ENCODE data around the gene DLD.
"Not testable (repeated sequence)": the region's sequence is repeated elsewhere in the genome, so short reads cannot be mapped to it uniquely, and the experiment has no call there.

Gene DLD

DNA sequence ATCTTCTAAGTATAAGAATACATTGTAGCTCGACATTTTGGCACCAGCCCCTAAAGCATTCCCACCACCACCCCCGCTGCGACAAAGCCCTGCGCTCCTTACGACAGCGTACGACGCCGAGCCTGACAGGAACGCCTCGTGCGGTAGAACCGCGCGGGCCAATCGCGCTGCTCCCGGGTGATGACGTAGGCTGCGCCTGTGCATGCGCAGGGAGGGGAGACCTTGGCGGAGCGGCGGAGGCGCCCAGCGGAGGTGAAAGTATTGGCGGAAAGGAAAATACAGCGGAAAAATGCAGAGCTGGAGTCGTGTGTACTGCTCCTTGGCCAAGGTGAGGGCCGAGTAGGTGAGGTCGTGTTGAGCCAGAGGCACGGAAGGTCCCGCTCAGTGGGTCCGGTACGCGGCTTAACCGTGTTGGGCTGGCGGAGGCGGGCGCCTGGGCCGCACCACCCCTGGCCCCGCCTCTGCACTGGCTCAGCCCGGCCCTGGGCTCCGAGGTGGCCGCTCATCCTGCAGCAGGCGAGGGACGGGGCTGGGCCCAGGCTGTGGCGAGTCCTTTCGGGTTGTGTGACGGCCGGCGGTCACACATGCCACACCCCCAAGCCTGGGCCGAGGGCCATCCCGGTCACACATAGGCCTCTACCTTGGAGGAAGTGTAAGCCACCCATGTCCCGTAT, at the start of gene DLD:
Gene DLD (plus strand): TSS at position 222 of the 674 bp plus-strand sequence. CDS start 68 bp downstream, at position 290.
- FAIRE-seq, result peak; percentile 52
- DNase-seq (ENCODE audit: low spot score), result peak; percentile 80

DNA sequence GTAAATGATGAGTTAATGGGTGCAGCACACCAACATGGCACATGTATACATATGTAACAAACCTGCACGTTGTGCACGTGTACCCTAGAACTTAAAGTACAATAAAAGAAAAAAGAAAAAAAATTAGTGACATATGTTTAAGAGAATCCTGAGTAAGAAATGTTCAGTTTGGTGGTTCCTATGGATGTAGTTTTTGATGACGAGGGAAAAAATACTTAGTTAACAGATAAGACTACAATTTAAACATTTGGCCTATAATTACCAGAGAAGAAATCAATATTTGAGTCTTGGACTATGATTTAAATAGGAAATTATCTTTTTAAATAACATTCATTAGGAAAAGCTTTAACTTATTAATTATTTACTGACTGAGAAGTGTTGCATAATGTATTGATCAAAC, 48.8 kb upstream of the DLD start:
- DNase-seq (ENCODE audit: low spot score), result no peak
- no peak for FAIRE-seq

- no peak for DNase-seq (ENCODE audit: low spot score)
- no peak for FAIRE-seq
Observed at GRCh38 chr7:107843184-107843583, 47.8 kb upstream of the DLD start.

GRCh38 chr7:107846324-107846723, 44.7 kb upstream of the DLD start:
- no peak for FAIRE-seq
- no peak for DNase-seq (ENCODE audit: low spot score)

GRCh38 chr7:107847168-107847835, 43.7 kb upstream of the DLD start:
- DNase-seq (ENCODE audit: low spot score) (no peak), FAIRE-seq (no peak)

DNA sequence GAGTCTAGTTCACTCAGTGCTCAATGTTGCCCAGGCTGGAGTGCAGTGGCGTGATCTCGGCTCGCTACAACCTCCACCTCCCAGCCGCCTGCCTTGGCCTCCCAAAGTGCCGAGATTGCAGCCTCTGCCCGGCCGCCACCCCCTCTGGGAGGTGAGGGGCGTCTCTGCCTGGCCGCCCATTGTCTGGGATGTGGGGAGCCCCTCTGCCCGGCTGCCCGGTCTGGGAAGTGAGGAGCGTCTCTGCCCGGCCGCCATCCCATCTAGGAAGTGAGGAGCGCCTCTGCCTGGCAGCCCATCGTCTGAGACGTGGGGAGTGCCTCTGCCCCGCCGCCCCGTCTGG, 43.2 kb upstream of the DLD start:
- not testable (repeated sequence) for FAIRE-seq; DNase-seq (ENCODE audit: low spot score)

DNA sequence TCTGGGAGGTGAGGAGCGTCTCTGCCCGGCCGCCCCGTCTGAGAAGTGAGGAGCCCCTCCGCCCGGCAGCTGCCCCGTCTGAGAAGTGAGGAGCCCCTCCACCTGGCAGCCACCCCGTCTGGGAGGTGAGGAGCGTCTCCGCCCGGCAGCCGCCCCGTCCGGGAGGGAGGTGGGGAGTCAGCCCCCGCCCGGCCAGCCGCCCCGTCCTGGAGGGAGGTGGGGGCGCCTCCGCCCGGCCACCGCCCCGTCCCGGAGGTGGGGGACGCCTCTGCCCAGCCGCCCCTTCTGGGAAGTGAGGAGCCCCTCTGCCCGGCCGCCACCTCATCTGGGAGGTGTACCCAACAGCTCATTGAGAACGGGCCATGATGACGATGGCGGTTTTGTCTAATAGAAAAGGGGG, 42.8 kb upstream of the DLD start:
- FAIRE-seq; DNase-seq (ENCODE audit: low spot score): not testable (repeated sequence)

GRCh38 chr7:107850216-107850615, 40.8 kb upstream of the DLD start:
- DNase-seq (ENCODE audit: low spot score), result no peak
- no peak for FAIRE-seq

DNA sequence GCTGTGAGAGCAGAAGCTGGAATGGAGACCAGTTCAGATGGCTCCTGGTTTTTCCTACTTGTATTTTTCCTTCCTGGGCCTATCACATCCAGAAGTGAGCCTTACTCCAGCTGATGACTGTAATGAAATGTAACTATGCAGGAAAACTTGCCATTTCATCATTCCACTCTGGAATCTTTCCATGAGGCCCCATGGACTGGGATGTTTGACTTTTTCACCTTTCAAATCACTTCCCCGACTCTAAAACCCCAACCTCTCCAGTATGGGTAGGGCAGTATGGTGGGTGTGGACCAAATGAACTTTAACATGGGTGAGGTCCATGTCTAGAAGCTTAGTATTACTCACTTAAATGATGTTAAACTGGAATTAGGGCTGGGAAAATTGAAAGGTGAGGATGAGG, 40.3 kb upstream of the DLD start:
- DNase-seq (ENCODE audit: low spot score), result no peak
- no peak for FAIRE-seq

DNA sequence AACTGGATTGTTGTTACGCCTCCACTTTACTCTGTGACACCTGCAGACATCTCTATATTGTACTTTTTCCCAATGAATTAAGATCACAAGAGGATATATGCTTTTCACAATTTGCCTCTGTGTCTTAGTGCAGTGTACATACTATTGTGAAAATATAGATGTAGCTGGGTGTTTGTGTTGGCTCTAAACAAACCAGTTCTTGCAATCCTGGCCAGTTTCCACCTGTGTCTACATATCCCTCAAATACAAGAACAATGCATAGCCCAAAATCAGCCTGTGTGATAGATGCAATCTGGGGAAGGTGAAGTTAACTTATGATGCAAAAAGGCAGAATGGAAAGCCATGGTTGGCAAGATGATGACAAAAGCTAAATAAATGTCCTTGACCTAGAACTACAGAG, 36.5 kb upstream of the DLD start:
- DNase-seq (ENCODE audit: low spot score) (no peak), FAIRE-seq (no peak)

DNA sequence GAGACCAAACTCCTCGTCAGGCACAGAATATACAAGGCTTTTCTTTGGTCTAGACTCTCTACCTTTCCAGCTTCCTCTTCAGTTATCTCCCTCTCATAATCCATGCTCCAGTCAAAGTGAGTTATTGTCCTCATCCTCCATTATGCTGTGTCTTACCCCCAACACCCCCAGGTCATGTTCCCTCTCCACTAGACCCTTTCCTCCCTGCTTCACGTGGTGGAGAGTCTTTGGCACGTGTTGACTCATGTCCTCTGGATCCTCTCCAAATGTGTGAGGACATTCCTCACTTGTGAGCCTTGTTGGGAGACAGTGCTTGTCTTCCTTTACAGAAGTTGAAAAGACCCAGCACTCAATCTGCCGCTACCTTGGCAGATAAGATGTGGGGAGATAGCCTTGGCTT, 36.0 kb upstream of the DLD start:
- FAIRE-seq (no peak), DNase-seq (ENCODE audit: low spot score) (no peak)

GRCh38 chr7:107856806-107857540, 34.0 kb upstream of the DLD start:
- FAIRE-seq (no peak), DNase-seq (ENCODE audit: low spot score) (no peak)

DNA sequence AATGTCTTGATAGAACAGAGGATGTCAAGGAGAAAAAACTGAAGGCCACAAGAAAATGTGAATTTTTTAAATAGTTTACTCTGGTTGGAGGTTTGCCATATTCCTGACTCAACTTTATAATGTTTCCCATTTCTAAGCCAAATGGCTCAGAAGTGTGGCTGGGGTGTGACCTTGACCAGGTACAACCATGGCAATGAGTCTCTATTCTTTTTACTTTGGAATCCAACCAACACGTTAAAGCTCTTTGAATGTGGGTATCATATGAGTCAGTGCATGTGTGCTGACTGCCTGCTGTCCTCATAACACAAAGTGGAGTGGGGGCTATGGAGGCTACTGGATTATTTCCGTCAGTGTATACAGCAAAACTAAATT, 33.5 kb upstream of the DLD start:
- DNase-seq (ENCODE audit: low spot score) (no peak), FAIRE-seq (no peak)

- no peak for DNase-seq (ENCODE audit: low spot score)
- no peak for FAIRE-seq
Observed at GRCh38 chr7:107858280-107858679, 32.7 kb upstream of the DLD start.

- FAIRE-seq, result no peak
- no peak for DNase-seq (ENCODE audit: low spot score)
Observed at GRCh38 chr7:107860279-107860961, 30.6 kb upstream of the DLD start.

GRCh38 chr7:107860981-107861652, 29.9 kb upstream of the DLD start:
- FAIRE-seq (no peak), DNase-seq (ENCODE audit: low spot score) (no peak)

- FAIRE-seq, result no peak
- DNase-seq (ENCODE audit: low spot score), result no peak
Observed at GRCh38 chr7:107865956-107866775, 24.8 kb upstream of the DLD start.

GRCh38 chr7:107867858-107868466, 23.0 kb upstream of the DLD start:
- DNase-seq (ENCODE audit: low spot score), result no peak

DNA sequence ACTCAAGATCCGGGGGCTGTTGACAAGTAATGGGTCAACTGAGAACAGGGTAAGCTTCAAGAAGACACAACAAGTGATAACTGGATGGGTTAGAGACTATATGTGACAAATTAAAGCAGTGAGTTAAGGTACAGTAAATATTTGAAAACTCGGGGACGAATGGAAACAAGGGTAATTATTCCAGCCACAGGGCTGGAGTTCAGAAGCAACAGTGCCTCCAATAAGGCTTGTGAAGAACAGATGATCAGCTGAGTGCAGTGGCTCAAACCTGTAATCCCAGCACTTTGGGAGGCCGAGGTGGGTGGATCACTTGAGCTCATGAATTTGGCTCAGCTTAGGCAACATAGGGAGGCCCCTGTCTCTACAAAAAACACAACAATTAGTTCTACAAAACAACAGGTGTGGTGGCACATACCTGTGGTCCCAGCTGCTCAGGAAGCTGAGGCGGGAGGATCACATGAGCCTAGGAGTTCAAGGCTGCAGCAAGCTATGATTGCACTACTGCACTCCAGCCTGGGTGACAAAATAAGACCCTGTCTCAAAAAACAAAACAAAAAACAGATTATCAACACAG, 20.5 kb upstream of the DLD start:
- no peak for DNase-seq (ENCODE audit: low spot score)
- no peak for FAIRE-seq

More at GRCh38 chr7:107867858-107868466, 23.0 kb upstream of the DLD start:
- FAIRE-seq, result no peak

GRCh38 chr7:107874111-107874510, 16.9 kb upstream of the DLD start:
- DNase-seq (ENCODE audit: low spot score), result no peak

More at GRCh38 chr7:107874111-107874510, 16.9 kb upstream of the DLD start:
- FAIRE-seq, result no peak
